ENCODE measurements around the gene ADAD2. TPM values are rescaled to one million over a fixed set of nuclear protein-coding genes. Genes with fewer than 3 reads are reported as not detected.

Gene ADAD2
- total and polyA plus RNA-seq, 9 of the 15 experiments (the other 6 are each of a cell fraction or from before 2014, with no cell fraction given), result 0.07 TPM; not detected in 8

GRCh38 chr16:84166796-84167695 is 23.9 kb upstream of the ADAD2 start:
- H3K4me3 ChIP-seq, result no peak overlapping the region
- 16% methylated on average over 13 of the region's 13 CpGs for WGBS (ENCODE audit: insufficient coverage, low coverage, missing lambda C conversion rate)
- peaks cover 41 to 62% of the 10 kb centered on the region in 2 experiments for H3K27me3 ChIP-seq (ENCODE audit: control insufficient read depth in 2 of 2, insufficient read depth in 2 of 2, low read length in 2 of 2)
- intact Hi-C loops (cut with micrococcal nuclease) (no loop called here), in situ Hi-C loops (cut with MboI) (loop anchor here (5.0 kb wide), 1 partner anchor 85 kb away; no protein-coding TSS in a partner anchor)
- H3K9me1 ChIP-seq (ENCODE audit: control insufficient read depth, insufficient read depth, low read length), result no peaks in the 10 kb centered on the region
- no peak for ATAC-seq
- H3K9me3 ChIP-seq (replicated peaks; ENCODE audit: control insufficient read depth, insufficient read depth, low read depth, low read length), result no peaks in the 10 kb centered on the region
- H3K79me2 ChIP-seq (ENCODE audit: control insufficient read depth, insufficient read depth, low read length), result no peaks in the 10 kb centered on the region
- H3K9ac ChIP-seq (ENCODE audit: insufficient read depth in 1 of 2, low read depth in 2 of 2, low read length in 2 of 2), result no peak overlapping the region
- no peak overlapping the region for H3K4me2 ChIP-seq (ENCODE audit: insufficient read depth, low read length)
- H3K4me1 ChIP-seq (replicated peaks in 1 of 2; ENCODE audit: control insufficient read depth in 2 of 2, insufficient read depth in 2 of 2, low read length in 2 of 2), result peaks cover 0 to 12% of the 10 kb centered on the region in 2 experiments; a peak in 3 of 5 replicates
- no peak overlapping the region for H2AFZ ChIP-seq (ENCODE audit: low read depth, low read length)
- H4K20me1 ChIP-seq (replicated peaks; ENCODE audit: control insufficient read depth, insufficient read depth, low read length), result no peaks in the 10 kb centered on the region
- no TSS peak for BruUV-seq (replicated peaks)
- TF ChIP-seq SMARCA4 (IDR thresholded peaks at IDR 0.05), result no peak
- TF ChIP-seq ZNF384 (IDR thresholded peaks at IDR 0.05; ENCODE audit: low read depth, low read length), result no peak
- TF ChIP-seq SNIP1 (IDR thresholded peaks at IDR 0.05; ENCODE audit: low read depth), result no peak
- TF ChIP-seq IRF1 (CRISPR knock-in tag; IDR thresholded peaks at IDR 0.05; ENCODE audit: borderline replicate concordance), result no peak
- TF ChIP-seq ZNF3 (CRISPR knock-in tag; IDR thresholded peaks at IDR 0.05), result no peak
- TF ChIP-seq ESRRA (IDR thresholded peaks at IDR 0.05; ENCODE audit: borderline replicate concordance, low read depth), result no peak
- no peak for TF ChIP-seq STAG1 (CRISPR knock-in tag; IDR thresholded peaks at IDR 0.05; ENCODE audit: borderline replicate concordance)
- no peak for TF ChIP-seq ZMIZ1 (IDR thresholded peaks at IDR 0.05; ENCODE audit: low read depth in 2 of 2, low read length in 2 of 2)
- TF ChIP-seq ZNF124 (CRISPR knock-in tag; IDR thresholded peaks at IDR 0.05), result no peak
- TF ChIP-seq ELK1 (CRISPR knock-in tag; IDR thresholded peaks at IDR 0.05), result no peak
- no peak for TF ChIP-seq MEF2A (IDR thresholded peaks at IDR 0.05; ENCODE audit: control insufficient read depth, low read depth, low read length)
- ChIA-PET POLR2A (interaction anchor here (0.6 to 1.7 kb wide), 13 partner anchors 9 to 284 kb away, joined by 3 to 5 read pairs (median 3); partner anchors contain the start of genes MBTPS1 and TAF1C), CTCF (ENCODE audit: low intra/inter-chr PET ratio) (no interaction called here)
- no peak overlapping the region for H3K27ac ChIP-seq (ENCODE audit: extremely low read depth, low read depth, low read length)
- H3K36me3 ChIP-seq (ENCODE audit: control insufficient read depth, insufficient read depth, low read length), result no peaks in the 10 kb centered on the region
- FAIRE-seq, result no peak
- no peak for DNase-seq (ENCODE audit: extremely low read depth in 1 of 4, low spot score in 3 of 4)

Data from K562 (cell line).